H1 (cell line): Measurements from ENCODE around the gene CAPN2. TPM values are rescaled to one million over a fixed set of nuclear protein-coding genes. Genes with fewer than 3 reads are reported as not detected.

Experiments used
- CHD1 ChIP-seq: IDR thresholded peaks from 2 replicates; pipeline ENCODE4 v1.6.1; 2012; ENCODE audit warnings: low read depth, low read length, improper control_type of control experiment
- RFX5 ChIP-seq: IDR thresholded peaks from 2 replicates; pipeline ENCODE4 v1.6.1; 2011; ENCODE audit warnings: low read depth, low read length, improper control_type of control experiment, borderline replicate concordance
- SIRT6 ChIP-seq: IDR thresholded peaks from one replicate; pipeline ENCODE4 v1.7.1; 2012; ENCODE audit warnings: low read length, inconsistent platforms
- TAF1 ChIP-seq: IDR thresholded peaks from 2 replicates; pipeline ENCODE4 v1.6.1; 2011; ENCODE audit warnings: mild to moderate bottlenecking, low read depth, low read length
- TEAD4 ChIP-seq: IDR thresholded peaks from 2 replicates; pipeline ENCODE4 v1.6.1; 2012; ENCODE audit warnings: low read depth, low read length, inconsistent platforms, mixed read lengths
- polyA plus RNA-seq, 7 experiments: library from polyadenylated mRNA; depleted of rRNA in 3 of 7; stranded (reverse) in 5 of 7; unstranded in 2 of 7; fragments of >200 nt in 5 of 7; fragments of 200-250 nt in 2 of 7; gene quantifications; 1 replicate in 5 of 7; 2 replicates in 1 of 7; 4 replicates in 1 of 7; pipeline versions ENCODE4 v1.2.1 to v1.2.3, GENCODE V29; 2011 to 2013; ENCODE audit warnings: missing spikeins in 2 of 7, mixed read lengths in 2 of 7
- total RNA-seq: library from RNA; stranded (reverse); fragmentation: NEBNext Ultra II Directional; extraction: Animal tissue kit (Norgen Biotek cat#: 25700); gene quantifications from 2 replicates; pipeline ENCODE4 v1.2.1, GENCODE V29; 2021

Gene CAPN2
- total and polyA plus RNA-seq, 2 of the 8 experiments (the other 6 are each of a cell fraction or from before 2014, with no cell fraction given), result 9.2 to 10.3 TPM

GRCh38 chr1:223730479-223731132 lies 18.3 kb downstream of the CAPN2 start (continued):
- TF ChIP-seq RFX5 (no peak), SIRT6 (no peak), TEAD4 (no peak), CHD1 (no peak), TAF1 (no peak)
- TF ChIP-seq, all 59 proteins: peak for 0
